ENCODE measurements around the gene OR52N4.
"Not testable (repeated sequence)": the region's sequence is repeated elsewhere in the genome, so short reads cannot be mapped to it uniquely, and the experiment has no call there.

OR52N4 gene

GRCh38 chr11:5753943-5754342, at the start of gene OR52N4:
OR52N4 (plus strand) TSS chr11:5754243; CDS start chr11:5754741, 498 bp downstream.
- no peak for DNase-seq (ENCODE audit: low read depth)

- no peak for DNase-seq (ENCODE audit: low read depth)
These were observed 48.4 kb upstream of the OR52N4 start for GRCh38 chr11:5705688-5706087.

DNA sequence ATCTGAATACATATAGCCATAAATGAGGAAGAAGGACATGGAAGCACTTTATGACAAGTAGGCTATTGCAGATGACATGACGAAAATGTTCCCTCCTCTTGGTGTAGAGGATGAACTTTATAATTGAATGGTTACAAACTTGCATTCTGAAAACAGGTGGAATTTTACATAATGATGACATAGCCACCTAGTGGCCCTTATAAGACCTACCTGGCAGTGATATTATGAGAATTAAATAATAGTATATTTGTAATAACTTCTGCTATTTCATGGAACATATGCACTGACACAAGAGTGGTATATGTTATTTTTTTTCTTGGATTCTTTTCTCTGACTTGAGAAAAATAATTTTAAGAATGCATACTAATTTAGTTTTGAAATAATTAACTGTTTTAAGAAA, 41.5 kb upstream of the OR52N4 start:
- no peak for DNase-seq (ENCODE audit: low read depth)

DNA sequence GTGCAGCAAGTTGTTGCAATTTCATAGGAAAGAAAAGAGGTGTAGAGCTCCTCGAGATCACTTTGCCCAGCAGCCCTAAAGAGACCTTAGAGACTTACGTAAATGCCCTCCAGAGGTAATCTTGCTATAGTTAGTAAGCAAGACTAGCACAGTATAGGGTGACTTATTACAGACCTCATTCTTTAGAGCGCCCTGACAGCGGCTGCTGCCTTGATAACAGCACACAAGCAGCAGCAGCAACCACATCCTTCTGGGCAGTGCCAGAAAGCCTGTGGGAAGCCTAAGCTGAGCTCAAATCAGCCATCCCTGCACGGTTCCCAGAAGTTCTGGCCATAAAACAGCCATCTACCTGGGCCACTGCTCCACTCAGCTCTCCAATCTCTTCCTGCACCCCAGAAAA, 40.3 kb upstream of the OR52N4 start:
- no peak for DNase-seq (ENCODE audit: low read depth)

- DNase-seq (ENCODE audit: low read depth), result not testable (repeated sequence)
These were observed 37.5 kb upstream of the OR52N4 start for GRCh38 chr11:5716518-5716917.

DNA sequence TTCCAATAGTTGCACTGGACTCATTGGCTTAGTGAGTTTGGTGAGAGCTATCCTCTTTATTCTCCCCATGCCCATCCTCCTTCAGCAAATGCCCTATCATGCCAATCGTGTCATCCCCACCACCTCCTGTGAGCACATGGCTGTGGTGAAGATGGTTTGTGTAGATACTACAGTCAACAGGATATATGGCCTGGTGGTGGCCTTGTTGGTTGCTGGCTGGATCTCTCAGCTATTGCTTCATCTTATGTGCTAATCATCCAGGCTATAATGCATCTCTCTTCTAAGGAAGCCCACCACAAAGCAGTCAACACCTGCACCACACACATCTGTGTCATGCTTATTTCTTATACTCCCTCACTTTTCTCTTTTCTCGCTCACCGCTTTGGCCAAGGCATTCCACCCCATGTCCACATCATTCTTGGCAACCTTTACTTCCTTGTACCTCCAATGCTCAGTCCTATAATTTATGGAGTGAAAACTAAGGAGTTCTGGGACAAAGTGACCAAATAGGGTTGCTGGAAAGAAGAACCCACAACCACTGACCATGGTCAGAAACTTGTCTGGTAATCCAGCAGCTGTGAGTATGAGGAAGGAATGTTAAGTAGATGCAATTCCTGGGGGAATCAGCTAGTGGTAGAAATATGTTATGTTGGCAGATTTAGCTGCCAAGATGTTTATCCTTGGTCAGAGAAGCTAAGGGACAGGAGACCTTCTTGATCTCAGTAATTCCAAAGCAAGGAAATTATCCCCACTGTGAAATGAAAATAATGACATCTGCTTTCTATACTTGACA, 34.1 kb upstream of the OR52N4 start:
- no peak for DNase-seq (ENCODE audit: low read depth)

DNA sequence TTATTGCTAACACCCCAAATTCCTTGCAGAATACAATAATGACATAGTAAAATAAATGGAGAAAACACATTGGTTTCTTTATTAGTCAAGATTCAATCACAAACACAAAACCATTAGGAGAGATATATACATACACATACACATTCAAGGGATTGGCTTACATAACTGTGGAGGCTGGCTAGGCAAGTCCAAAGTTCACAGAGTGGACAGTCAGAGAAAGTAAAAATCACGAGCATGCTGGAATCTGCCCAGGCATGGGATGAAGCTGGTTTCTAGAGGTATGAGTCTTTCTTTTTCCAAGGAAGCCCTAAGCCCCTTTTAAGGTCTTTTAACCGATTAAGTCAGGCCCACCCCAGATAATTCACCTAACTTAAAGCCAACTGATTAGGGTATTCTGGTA, 31.4 kb upstream of the OR52N4 start:
- no peak for DNase-seq (ENCODE audit: low read depth)

DNA sequence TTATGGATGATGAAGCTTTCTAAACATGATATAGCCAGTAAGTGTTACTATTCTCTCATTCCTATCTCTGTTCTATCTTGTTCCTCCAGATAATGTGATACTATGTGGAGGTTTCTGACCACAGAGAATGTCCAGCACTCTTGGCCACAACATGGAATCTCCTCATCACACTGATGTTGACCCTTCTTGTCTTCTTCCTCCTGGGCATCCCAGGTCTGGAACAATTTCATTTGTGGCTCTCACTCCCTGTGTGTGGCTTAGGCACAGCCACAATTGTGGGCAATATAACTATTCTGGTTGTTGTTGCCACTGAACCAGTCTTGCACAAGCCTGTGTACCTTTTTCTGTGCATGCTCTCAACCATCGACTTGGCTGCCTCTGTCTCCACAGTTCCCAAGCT, 27.7 kb upstream of the OR52N4 start:
- no peak for DNase-seq (ENCODE audit: low read depth)

DNA sequence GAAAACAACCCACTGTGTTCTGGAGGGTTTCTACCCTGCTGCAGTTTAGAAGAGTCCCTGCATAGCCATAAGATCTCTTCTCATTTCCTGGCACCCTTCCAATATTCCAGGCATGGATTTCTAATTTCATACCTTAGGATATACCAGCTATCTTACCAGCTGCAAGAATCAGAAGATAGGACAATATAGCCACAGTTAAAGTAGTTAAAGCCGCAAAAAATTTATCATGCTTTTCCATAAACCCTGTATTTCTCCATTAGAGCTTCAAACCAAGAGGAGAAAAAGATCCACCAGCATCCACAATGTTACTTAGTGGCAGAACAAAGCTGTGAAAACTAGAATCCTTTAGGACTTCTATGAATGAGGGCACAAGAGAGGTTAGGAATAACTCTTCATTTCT, 26.4 kb upstream of the OR52N4 start:
- no peak for DNase-seq (ENCODE audit: low read depth)

DNA sequence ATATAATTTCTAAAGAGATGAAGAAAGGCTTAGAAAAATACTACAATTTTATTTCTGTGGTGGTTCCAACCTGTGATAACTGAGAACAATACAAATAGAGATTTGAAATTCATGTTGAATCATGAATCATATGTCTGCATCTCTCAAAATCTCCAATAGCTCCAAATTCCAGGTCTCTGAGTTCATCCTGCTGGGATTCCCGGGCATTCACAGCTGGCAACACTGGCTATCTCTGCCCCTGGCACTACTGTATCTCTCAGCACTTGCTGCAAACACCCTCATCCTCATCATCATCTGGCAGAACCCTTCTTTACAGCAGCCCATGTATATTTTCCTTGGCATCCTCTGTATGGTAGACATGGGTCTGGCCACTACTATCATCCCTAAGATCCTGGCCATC, 17.6 kb upstream of the OR52N4 start, which contains the start of gene OR56B1:
Gene OR56B1, plus strand, starts transcription at position 53 of the 400 bp plus-strand sequence. Its CDS starts 69 bp downstream, at position 122.
- no peak for DNase-seq (ENCODE audit: low read depth)

DNA sequence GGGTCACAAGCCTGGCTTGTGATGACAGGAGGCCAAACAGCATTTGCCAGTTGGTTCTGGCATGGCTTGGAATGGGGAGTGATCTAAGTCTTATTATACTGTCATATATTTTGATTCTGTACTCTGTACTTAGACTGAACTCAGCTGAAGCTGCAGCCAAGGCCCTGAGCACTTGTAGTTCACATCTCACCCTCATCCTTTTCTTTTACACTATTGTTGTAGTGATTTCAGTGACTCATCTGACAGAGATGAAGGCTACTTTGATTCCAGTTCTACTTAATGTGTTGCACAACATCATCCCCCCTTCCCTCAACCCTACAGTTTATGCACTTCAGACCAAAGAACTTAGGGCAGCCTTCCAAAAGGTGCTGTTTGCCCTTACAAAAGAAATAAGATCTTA, 17.0 kb upstream of the OR52N4 start:
- no peak for DNase-seq (ENCODE audit: low read depth)

GRCh38 chr11:5737670-5738392, 16.2 kb upstream of the OR52N4 start:
- DNase-seq (ENCODE audit: low read depth), result no peak

DNA sequence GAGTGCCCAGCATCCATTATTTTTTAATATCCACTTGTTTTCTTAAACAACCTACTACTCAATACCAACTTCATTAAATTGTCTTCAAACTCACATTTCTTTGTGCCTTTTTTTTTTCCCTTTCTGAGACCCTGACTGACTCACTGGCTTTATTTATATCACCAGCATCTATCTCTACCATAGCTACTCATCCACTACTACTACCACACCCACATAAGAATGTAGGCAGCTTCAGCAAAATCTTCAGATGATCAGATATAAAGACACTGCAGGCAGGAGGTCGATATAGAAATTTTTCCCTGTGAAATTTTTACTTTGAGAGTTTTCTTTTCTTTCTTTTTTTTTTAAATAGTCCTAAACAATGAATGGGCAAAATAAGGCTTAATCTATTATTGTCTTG, 15.6 kb upstream of the OR52N4 start:
- DNase-seq (ENCODE audit: low read depth), result no peak

- DNase-seq (ENCODE audit: low read depth), result no peak
These were observed 7.4 kb upstream of the OR52N4 start for GRCh38 chr11:5746614-5747013.

DNA sequence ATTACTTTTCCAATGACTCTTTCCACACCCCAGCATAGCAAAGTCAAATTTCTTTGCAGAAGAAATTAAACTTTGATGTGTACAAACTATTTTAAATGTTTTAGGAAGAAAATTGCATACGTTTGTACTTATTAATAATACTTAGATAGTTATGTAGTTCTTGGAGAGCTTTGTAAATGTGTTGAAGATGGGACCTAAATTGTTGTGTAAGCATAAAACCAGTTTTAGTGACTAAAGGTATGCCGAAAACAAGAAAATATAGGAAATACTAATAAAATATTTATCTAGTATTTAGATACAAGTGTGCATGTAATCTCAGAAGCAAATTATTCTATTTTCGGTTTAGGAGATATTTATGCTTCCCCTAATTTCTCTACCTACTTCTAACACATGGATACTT, 4.2 kb upstream of the OR52N4 start:
- no peak for DNase-seq (ENCODE audit: low read depth)

DNA sequence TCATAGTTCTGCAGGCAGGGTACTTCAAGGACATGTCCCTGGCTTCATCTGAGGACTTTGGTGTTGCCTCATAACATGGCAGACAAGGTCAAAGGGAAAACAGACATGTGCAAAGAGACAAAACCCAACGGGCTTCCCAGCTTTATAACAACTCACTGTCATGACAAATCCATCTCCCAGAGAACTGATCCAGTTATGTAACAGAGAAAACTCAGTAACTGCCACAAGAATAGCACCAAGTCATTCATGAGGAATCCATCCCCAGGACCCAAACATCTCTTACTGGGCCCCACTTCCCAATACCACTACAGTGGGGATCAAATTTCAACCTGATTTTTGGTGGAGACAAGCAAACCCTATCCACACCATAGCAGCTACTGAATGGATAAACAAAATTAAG, 13.0 kb downstream of the OR52N4 start:
- no peak for DNase-seq (ENCODE audit: low read depth)

DNA sequence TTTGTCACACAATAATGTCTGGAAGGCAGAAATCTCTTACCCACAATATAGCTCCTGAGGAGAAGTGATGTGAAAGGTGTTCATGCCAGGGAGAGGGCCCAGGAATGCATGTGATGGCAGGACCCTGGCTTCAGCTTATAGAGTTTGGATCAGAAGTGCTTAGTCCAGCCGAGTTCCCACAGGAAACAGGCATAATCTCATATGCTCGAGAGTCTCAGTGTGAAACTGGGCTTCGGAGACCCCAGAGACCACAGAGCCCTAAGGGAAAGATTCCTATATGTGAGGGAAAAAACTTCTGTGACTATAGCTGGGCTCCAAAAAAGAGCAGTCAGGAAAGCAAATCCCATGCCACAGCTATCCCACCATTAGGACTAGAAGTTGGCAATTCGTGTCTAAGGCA, 29.2 kb downstream of the OR52N4 start, which contains the start of gene OR52N5:
Gene OR52N5, minus strand, starts transcription at position 101 of the 400 bp plus-strand sequence. CDS start 4,721 bp downstream, outside the sequence.
- no peak for DNase-seq (ENCODE audit: low read depth)

DNA sequence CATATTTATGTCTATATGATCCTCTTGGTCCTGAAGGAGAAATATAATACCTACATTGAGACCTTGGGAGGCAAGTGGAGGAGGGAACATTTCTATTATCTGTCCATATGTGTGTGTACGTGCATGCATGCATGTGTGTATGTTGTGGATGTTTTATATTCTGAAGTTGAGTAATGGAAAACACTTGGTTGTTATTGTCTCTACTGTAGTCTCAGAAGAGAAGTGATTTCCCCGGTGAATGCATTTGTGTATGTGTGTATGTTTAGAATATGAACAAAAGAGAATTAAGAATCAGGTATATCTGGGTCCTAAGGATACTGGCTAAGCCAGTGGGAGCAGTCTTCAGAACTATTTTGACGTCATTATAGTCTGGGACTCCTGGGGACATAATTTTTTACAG, 37.1 kb downstream of the OR52N4 start, which contains the start of gene OR52N1:
Gene OR52N1, minus strand, starts transcription at position 101 of the 400 bp plus-strand sequence. CDS start 2,449 bp downstream, outside the sequence.
- DNase-seq (ENCODE audit: low read depth), result no peak

GRCh38 chr11:5796541-5796940, 42.5 kb downstream of the OR52N4 start:
- no peak for DNase-seq (ENCODE audit: low read depth)

- DNase-seq (ENCODE audit: low read depth), result no peak
These were observed 49.9 kb downstream of the OR52N4 start for GRCh38 chr11:5803982-5804381.

Data from activated T-helper 1 cell treated with Interleukin-2 at 50 U/mL for 16 hours (primary cell).